Stimulated activated CD4-positive, alpha-beta T cell treated with anti-CD3 and anti-CD28 coated beads, TNF-alpha, amount 100 ng/mL, for 48 hours (primary cell): ENCODE data around the gene EEF1G.
"Not testable (repeated sequence)": the region's sequence is repeated elsewhere in the genome, so short reads cannot be mapped to it uniquely, and the experiment has no call there.

Source experiments
- DNase-seq, 3 donors: peaks; one replicate each; pipeline ENCODE4 v3.0.0-alpha.2; 2020; ENCODE audit warnings: low read depth in 3 of 3

EEF1G gene, protein sequence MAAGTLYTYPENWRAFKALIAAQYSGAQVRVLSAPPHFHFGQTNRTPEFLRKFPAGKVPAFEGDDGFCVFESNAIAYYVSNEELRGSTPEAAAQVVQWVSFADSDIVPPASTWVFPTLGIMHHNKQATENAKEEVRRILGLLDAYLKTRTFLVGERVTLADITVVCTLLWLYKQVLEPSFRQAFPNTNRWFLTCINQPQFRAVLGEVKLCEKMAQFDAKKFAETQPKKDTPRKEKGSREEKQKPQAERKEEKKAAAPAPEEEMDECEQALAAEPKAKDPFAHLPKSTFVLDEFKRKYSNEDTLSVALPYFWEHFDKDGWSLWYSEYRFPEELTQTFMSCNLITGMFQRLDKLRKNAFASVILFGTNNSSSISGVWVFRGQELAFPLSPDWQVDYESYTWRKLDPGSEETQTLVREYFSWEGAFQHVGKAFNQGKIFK

GRCh38 chr11:62573592-62574362 is at the start of gene EEF1G:
TSS of gene EEF1G (minus strand) at chr11:62573891. CDS start at chr11:62573842, 49 bp downstream.
- DNase-seq: peak; percentile 92 to 98 (median 96)

GRCh38 chr11:62622476-62623089 is 48.9 kb upstream of the EEF1G start:
- DNase-seq: no peak

DNA sequence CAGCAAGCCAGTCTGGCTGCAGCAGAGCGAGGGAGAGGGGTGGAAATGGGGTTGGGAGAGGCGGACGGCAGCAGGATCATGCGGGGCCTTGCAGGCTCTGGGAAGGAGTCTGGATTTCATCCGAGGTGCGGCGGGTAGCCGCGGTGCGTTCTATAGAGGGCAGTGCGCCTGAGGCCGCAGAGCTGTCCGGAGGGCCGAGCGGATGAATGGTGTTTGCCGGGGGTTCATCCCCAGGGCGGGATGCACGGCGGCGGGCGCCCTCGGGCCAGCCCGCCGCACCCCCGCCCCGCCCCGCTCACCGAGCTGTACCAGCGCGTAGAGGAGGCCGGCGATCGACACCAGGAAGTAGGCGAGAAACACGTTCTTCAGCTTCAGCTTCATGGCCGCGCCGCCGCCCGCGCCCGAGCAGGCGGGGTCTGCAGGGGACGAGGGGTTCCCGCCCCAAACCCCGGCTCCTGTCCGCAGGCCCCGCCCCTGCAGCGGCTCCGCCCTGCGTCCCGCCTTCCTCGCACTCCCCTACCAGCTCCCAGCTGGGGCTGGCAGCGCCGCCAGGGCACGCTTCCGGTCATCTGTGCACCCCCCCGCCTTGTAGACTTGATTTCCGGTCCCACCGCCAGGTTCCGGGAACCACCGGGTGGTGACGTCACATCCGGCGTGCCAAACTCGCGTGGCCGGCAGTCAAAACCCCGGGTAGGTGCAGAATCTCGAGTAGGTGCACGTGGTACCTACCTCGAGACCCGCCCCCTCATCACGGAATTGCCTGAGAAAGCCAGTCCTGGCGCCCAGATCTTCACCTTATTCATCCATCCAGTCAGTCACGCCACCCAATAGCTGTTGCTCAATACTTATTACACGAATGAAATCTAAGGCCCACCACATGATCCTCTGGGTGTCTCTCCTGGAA is 48.1 kb upstream of the EEF1G start, which contains the start of gene B3GAT3:
Gene B3GAT3, minus strand, starts transcription at position 420 of the 904 bp plus-strand sequence. Its CDS starts 39 bp downstream, at position 381.
- peak; percentile 93 to 95 (median 94) for DNase-seq

GRCh38 chr11:62621027-62621566 is 47.4 kb upstream of the EEF1G start:
- DNase-seq: no peak

DNA sequence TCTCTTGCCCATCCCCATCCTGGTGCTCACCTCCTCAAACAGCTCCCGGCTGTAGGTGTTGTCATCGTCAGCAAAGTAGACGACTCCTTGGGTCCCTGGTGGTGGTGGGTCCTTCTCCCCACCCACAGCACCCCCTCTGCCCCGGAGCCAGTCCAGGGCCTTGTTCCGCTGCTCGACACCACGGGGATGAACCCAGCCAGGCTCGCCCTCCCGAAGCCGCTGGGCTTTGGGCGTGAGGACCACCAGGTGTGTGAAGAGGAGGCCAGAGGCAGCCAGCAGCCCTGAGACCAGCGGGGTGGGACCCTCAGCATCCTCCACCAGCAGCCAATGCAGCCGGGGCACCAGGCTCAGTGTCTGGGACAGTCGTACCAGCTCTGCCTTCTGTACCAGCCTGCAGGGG is 43.3 kb upstream of the EEF1G start:
- not testable (repeated sequence) for DNase-seq

- DNase-seq: no peak
These were observed 41.8 kb upstream of the EEF1G start for GRCh38 chr11:62615521-62615920.

- peak; percentile 39 to 46 (median 44) for DNase-seq
These were observed 40.6 kb upstream of the EEF1G start for GRCh38 chr11:62614275-62614674.

GRCh38 chr11:62613291-62613778 is 39.6 kb upstream of the EEF1G start:
- no peak for DNase-seq

DNA sequence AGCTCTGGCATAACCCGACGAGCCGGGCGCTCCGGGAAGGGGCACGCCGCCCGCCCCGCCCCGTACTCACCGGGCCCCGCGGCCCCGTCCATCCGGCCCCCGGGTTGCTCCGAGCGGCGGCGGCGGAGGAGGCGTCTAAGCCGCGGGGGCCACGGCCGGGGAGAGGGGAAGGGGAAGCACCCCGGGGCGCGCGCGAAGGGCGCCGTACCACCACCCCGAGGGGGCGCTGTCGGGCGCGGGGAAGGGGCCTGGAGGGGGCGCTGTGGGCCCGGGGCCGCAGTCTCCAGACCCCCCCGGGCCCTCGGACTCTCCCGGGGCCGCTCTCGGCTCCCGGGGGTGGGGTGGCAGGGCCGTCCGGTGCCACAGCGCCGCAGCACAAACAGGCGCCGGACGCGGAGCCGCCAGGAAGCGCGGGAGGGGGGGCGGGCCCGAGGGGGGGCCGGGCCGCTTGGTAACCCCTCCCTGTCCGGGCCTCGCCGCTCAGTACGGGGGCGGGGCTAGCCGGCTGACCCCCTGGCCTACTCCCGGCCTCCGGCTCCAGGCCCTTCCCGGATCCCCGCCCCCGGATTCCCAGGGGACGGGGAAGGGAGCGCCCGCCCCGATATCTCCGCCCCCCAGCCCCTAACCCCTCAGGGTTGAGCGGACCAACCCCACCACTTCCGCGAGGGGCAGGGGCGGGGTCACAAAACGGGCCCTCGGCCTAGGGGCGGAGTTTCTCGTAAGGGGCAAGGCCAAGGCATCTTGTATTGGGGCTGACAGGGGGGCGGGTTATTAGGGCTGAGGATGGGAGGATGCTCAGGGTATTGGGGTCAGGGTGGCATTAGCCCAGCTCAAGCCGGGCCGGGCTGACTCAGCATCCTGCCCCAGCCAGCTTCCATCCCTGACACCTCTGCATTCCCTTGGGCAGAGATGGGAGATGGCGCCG is 38.9 kb upstream of the EEF1G start, which contains the start of the genes EML3 and ROM1:
Gene EML3, minus strand, starts transcription at position 410 of the 925 bp plus-strand sequence. Its CDS starts 318 bp downstream, at position 92.
Gene ROM1, plus strand, starts transcription at position 892 of the 925 bp plus-strand sequence. Its CDS starts 25 bp downstream, at position 917.
- DNase-seq: peak; percentile 70 to 86 (median 71)

DNA sequence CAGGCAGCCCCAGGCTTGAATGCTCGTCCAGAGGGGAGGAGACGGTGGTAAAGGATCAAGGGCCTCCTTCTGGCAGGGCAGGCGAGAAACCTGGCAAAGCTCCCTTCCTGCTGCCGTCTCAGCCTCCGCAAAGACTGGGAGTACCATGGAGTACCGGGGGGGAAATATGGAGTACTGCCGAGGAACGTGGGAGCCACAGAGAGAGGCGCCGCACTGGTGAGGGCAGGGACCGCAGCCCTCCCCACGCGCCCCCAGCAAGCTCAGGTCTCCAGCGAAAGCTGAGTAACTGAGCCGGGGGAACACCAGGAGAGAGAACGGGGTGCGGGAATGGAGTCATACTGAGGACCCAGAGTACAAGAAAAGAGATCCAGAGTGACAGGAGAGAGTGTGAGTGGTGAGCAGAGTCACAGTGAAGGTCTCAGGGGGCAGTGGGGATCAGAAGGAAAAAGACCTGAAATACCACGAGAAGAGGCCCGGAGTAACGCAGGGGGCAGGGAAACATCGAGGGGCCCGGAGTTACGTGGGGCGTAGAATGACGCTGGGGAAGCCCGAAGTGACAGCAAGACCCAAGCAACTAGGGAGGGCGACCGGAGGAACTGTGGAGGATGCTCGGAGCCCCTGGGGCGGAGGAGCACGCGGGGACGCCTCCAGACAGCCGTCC is 38.1 kb upstream of the EEF1G start:
- peak in 2 of 3 donors; percentile 31 to 53 for DNase-seq

DNA sequence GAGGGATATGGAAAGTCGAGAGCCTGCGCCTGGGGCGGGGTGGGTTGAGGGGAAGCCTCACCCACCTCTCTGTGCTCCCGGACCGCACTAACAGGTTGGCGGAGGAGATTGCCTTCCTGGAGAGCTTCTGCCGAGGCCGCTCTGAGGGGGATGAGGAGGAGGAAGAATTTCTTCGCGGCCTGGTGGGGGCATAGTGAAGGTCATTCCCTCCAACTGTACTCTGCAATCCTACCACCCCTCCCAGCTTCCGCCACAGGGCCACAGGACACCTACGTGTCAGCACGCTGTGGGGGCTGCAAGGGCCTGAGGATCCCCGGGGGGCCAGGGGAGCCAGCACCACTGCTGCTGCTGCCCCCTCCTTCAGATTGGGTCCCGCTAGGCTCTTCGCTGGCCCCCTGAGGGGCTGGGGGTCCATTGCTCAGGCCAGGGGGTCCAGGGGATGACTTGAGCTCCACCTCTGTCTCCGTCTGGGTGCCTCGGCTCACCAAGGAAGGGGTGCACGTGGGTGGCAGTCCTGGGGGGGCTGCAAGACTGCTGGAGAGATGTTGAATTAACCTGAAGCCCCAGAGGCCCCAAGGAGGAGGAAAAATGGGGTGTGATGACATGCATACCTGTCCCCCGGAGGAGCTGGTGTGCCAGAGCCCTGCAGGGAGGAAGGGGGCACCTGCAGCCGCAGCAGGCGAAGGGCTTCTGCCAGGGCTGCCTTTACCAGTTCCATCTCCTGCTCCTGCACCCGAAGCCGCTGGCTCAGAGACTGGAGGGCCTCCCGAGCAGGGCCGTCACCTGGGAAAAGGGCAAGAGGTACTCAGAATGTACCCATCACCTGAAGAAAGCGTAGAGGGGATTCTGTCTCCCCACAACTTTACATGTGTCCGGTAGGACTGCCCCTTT is 37.4 kb upstream of the EEF1G start:
- no peak for DNase-seq

- DNase-seq: no peak
These were observed 36.7 kb upstream of the EEF1G start for GRCh38 chr11:62610403-62610802.

GRCh38 chr11:62608776-62609175 is 35.1 kb upstream of the EEF1G start:
- DNase-seq: no peak

DNA sequence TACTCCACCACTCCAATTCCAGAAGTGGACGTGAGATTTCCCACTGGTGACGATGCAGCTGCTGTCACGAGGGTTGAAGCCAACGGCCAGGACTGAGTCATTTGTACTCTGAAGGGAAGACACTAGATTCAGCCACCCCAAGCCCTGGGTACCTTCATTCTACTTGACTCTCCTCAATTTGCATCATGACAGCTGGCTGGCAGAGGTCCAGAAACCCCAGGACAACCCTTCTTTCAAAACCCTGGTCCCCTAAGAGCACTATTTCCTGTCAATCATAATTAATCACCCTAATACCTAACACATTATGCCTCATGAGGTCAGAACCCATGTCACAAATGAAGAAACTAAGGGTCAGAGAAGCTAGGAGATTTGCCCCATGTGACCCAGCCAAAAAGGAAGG is 34.0 kb upstream of the EEF1G start:
- no peak for DNase-seq

DNA sequence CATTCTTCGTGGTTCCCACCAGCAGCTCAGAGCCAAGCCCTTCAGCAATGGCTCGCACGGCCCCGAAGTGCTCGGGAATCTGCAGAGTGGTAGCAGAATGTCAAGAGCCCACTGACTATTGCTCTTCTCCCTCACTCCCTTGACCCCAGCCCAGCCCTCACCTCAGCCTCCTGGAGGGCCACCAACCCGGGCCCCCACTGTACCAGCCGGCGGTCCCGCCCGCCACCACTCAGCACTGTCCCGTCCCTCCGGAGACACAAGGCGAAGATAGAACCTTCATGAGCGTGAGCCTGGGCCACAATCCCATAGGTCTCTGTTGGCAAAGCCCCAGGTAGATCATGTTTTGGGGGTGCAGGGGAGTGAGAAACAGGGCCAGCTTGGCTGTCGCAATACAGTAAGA is 32.2 kb upstream of the EEF1G start:
- DNase-seq: no peak

DNA sequence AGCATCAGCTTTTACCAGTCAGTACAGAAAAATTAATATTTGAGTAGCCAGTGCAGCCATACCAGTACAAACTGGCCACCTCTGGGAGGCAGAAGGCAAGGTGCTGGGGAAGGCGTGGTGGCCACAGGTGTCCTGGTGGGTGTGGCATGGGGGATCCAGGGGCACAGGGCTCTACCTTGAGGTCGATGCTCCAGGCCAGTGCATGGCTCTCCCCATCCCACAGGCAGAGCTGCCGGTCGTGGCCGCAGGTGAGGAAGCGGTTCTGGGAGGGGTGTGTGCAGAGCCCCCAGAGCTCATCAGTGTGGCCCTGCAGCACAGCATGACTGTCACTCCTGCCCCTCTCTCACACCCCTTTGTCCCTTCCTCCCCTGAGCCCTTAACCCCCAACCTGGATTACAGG is 31.8 kb upstream of the EEF1G start:
- no peak for DNase-seq

DNA sequence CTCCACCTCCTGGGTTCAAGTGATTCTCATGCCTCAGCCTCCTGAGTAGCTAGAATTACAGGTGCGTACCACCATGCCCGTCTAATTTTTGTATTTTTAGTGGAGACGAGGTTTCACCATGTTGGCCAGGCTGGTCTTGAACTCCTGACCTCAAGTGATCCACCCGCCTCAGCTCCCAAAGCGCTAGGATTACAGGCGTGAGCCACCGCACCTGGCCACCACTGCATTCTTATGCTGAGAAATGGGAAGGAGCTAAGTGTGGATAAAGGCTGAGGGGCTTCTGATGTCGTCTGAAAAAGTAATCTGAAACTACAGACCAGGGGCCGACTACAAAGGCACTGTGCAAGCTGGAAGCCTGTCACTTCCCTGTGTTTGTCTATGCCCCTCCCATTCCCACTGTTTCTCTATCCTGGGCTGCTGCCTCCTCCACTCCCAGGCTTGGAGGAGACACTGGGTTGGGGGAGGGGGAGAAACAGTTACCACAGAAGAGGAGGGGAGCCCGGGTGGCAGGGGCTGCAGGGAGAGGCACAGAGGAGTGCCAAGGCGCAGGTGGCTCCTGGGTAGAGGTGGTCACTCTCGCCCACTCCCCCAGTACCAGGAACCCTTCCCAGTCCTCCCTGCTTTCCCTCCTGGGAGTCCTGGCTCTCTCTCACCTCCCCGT is 30.9 kb upstream of the EEF1G start:
- DNase-seq: no peak
